IPS DF 6.9 (cell line): ENCODE data around the gene SLX4IP.
"Not testable (repeated sequence)": the region's sequence is repeated elsewhere in the genome, so short reads cannot be mapped to it uniquely, and the experiment has no call there.

ENCODE experiments used
- DNase-seq: peaks from one replicate; pipeline ENCODE4 v3.0.0-alpha.2; 2013; ENCODE audit warnings: low read depth, low spot score
- H3K27ac ChIP-seq: one replicate; pipeline ENCODE4 v1.5.1; 2013; ENCODE audit warnings: low read length, control low read depth
- H3K27me3 ChIP-seq: 2 replicates; pipeline ENCODE4 v1.6.1; 2013; ENCODE audit warnings: mild to moderate bottlenecking, low read length; ENCODE audit not compliant: control insufficient read depth, insufficient read depth
- H3K36me3 ChIP-seq: 2 replicates; pipeline ENCODE4 v1.6.1; 2013; ENCODE audit warnings: low read length; ENCODE audit not compliant: control insufficient read depth, insufficient read depth
- H3K4me1 ChIP-seq: 2 replicates; pipeline ENCODE4 v1.6.1; 2013; ENCODE audit warnings: low read length; ENCODE audit not compliant: control insufficient read depth, insufficient read depth
- H3K4me3 ChIP-seq: 2 replicates; pipeline ENCODE4 v1.5.1; 2013; ENCODE audit warnings: mild to moderate bottlenecking, low read length
- H3K9me3 ChIP-seq: 2 replicates; pipeline ENCODE4 v1.6.1; 2013; ENCODE audit warnings: low read length, inconsistent platforms; ENCODE audit not compliant: control insufficient read depth, insufficient read depth
- WGBS: extraction: QIAGEN DNeasy Blood & Tissue Kit; methylation state at CpG from one replicate; pipeline ENCODE4 v1.1.7; 2013; ENCODE audit warnings: mixed read lengths, missing lambda C conversion rate; ENCODE audit not compliant: insufficient read length, insufficient coverage; 5-methylcytosine and 5-hydroxymethylcytosine counted together

The SLX4IP gene

DNA sequence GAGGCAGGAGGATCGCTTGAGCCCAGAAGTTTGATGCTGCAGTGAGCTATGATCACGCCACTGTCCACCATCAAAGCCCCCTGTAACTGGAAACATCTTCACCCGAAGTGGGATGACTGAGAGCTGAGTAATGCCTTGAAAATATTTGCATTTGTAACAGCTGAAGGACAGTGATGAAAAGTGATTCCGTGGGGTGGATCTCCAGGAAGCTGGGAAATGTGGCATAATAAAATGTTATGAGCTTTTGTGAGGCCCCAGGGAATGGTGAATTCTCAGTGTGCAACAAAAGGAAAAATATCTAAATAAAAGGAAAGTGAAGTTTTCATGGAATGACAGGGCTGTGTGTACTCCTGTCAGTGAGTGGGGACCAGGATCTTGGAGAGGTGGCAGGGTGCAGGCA, 146.7 kb downstream of the SLX4IP start:
- H3K36me3 ChIP-seq: no peaks in the 10 kb centered on the region
- H3K27me3 ChIP-seq: no peaks in the 10 kb centered on the region
- H3K4me1 ChIP-seq: no peaks in the 10 kb centered on the region
- WGBS: no CpG with 5 or more reads among the region's 4 CpGs
- DNase-seq: no peak
- H3K4me3 ChIP-seq: no peak overlapping the region
- H3K27ac ChIP-seq: no peak overlapping the region
- H3K9me3 ChIP-seq: no peaks in the 10 kb centered on the region

DNA sequence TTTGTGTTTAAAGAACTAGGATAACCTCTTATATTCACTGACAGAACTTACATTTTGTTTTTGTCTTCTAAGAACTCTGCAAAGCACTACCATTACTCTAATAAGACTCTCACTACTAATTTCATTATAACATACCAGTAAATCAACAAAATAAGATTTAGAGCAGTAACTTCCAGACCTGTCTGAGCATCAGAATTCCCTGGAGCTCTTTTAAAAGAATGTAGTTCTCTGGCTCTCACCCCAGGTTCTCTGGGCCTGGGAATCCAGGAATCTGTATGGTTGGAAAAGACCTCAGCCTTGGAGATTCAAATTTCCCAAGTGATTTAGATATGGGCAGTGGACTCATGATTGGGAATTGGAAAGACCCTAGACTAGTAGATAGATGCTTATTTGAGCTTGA, 149.3 kb downstream of the SLX4IP start:
- H3K36me3 ChIP-seq: no peaks in the 10 kb centered on the region
- no peak for DNase-seq
- no peak overlapping the region for H3K27ac ChIP-seq
- H3K4me1 ChIP-seq: no peaks in the 10 kb centered on the region
- no peaks in the 10 kb centered on the region for H3K9me3 ChIP-seq
- H3K27me3 ChIP-seq: no peaks in the 10 kb centered on the region
- H3K4me3 ChIP-seq: no peak overlapping the region

DNA sequence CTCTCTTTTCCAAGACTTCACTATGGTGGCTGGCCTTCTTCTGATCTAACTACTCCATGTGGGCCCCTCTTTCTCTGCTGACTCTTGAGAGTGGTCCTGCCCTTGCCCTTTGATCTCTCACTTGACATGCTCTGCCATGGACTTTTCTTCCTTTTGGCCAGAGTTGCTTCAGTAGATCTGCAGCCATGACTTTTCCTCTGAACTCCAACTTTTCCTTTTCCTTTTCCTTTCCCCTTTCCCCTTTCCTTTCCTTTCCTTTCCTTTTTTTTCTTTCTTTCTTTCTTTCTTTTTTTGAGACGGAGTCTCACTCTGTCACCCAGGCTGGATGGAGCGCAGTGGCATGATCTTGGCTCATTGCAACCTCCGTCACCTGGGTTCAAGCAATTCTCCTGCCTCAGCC, 150.2 kb downstream of the SLX4IP start:
- Histone ChIP-seq H3K4me1 (no peaks in the 10 kb centered on the region), H3K27me3 (no peaks in the 10 kb centered on the region), H3K36me3 (no peaks in the 10 kb centered on the region), H3K4me3 (no peak overlapping the region), H3K9me3 (no peaks in the 10 kb centered on the region), H3K27ac (no peak overlapping the region)
- DNase-seq: no peak
- no CpG with 5 or more reads among the region's 3 CpGs for WGBS

DNA sequence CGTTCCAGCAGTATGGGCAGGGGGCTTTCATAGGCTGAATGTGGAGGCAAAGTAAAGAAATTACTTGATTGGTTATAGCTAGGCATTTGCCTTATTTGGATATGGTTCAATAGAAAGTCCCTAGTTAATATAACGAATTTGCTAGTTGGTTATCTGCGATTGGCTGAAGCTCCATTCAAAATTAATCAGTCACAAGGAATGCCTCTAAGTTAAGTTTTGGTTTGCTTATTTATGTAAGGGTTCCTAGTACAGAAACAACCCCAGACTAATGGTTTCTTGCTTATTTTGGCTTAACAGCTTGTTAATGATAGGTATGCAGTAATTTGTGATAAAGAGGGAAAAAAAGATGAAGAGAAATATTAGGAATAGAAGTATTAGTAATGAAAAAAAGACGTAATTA, 151.2 kb downstream of the SLX4IP start:
- H3K27ac ChIP-seq: no peak overlapping the region

DNA sequence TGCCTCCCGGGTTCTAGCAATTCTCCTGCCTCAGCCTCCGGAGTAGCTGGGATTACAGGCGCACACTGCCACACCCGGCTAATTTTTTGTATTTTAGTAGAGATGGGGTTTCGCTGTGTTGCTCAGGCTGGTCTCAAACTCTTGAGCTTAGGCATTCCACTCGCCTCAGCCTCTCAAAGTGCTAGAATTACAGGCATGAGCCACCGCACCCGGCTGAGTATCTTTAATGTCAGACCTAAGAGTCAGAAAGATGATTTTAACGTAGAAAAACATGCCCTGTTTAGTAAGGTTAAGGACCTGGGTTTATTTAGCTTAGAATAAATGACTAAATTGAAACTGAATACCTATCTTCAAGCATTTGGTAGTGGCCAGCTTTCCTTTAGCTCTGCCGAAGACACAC, 155.3 kb downstream of the SLX4IP start:
- H3K9me3 ChIP-seq, H3K27ac ChIP-seq, DNase-seq, H3K4me3 ChIP-seq, H3K4me1 ChIP-seq, H3K36me3 ChIP-seq, H3K27me3 ChIP-seq: not testable (repeated sequence)
- WGBS: no CpG with 5 or more reads among the region's 10 CpGs

More for the DNA sequence above, 151.2 kb downstream of the SLX4IP start:
- Histone ChIP-seq H3K9me3 (no peaks in the 10 kb centered on the region), H3K27me3 (no peaks in the 10 kb centered on the region), H3K4me1 (no peaks in the 10 kb centered on the region), H3K36me3 (no peaks in the 10 kb centered on the region), H3K4me3 (no peak overlapping the region)
- 100% methylated on average over 1 of the region's 4 CpGs for WGBS
- DNase-seq: no peak

DNA sequence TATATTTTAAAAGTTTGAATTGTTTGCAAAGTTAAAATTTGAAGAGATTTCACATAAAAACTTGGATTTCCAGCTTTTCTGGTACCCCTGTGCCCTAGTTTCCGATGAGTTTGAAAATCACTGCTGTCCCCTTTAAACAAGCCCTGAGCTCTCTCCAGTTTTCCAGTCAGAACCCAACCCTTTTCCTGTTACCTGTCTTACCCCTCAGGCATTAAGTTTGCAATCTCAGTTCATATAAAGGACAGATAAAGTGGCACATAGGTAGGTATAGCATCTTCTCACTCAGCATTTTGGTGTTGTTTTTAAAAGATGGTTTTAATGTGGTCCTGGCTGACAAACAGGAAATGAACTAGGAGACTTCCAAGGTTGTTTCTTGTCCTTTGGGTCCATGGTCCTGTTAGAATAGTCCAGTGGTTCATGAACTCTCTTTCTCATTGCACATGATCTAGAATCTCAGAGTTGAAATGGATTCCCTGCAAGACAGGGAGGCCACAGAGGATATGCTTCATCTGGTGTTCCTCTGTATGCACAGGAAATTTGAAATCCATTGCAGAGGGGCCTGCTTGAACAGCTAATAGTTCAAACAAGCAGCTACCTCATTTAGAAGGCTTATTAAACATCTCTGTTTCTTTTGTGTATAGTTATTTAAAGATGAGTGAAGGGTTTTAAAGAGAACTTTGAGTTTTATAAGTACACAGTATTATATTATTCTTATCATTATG, 156.0 kb downstream of the SLX4IP start:
- H3K27me3 ChIP-seq: no peaks in the 10 kb centered on the region
- H3K36me3 ChIP-seq: no peaks in the 10 kb centered on the region
- no peak overlapping the region for H3K27ac ChIP-seq
- no peaks in the 10 kb centered on the region for H3K4me1 ChIP-seq
- no peak for DNase-seq
- H3K9me3 ChIP-seq: no peaks in the 10 kb centered on the region
- H3K4me3 ChIP-seq: no peak overlapping the region
- WGBS: no CpG with 5 or more reads among the region's 1 CpG

DNA sequence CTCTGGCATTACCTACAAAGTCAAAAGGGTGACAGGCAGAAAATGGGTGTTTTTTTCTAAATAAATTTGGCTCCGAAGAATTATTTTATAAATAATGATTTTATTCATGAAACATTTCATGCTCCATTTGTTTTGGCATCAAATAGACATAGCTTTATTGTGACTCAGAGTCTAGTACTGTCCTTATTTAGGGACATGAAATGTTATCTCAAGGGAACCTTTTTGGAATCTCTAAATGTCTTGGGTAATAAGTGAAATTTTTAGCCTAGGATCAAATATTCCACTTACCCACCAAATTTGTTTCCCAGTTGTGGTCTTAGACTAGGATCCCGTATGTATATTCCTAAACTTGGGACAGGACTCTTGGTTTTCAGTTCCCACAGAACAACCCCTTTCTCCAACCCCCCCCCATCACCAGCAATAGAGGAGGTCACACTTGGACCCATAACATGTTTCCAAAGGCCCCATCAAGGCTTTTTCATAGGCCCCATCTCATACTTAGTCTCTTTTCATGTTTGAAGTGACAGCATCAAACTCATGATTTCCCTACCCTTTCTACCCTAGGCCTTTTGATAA, 156.9 kb downstream of the SLX4IP start:
- H3K9me3 ChIP-seq: no peaks in the 10 kb centered on the region
- H3K27ac ChIP-seq: no peak overlapping the region
- DNase-seq: no peak
- H3K27me3 ChIP-seq: no peaks in the 10 kb centered on the region
- no CpG with 5 or more reads among the region's 2 CpGs for WGBS
- no peaks in the 10 kb centered on the region for H3K4me1 ChIP-seq
- no peak overlapping the region for H3K4me3 ChIP-seq
- no peaks in the 10 kb centered on the region for H3K36me3 ChIP-seq

DNA sequence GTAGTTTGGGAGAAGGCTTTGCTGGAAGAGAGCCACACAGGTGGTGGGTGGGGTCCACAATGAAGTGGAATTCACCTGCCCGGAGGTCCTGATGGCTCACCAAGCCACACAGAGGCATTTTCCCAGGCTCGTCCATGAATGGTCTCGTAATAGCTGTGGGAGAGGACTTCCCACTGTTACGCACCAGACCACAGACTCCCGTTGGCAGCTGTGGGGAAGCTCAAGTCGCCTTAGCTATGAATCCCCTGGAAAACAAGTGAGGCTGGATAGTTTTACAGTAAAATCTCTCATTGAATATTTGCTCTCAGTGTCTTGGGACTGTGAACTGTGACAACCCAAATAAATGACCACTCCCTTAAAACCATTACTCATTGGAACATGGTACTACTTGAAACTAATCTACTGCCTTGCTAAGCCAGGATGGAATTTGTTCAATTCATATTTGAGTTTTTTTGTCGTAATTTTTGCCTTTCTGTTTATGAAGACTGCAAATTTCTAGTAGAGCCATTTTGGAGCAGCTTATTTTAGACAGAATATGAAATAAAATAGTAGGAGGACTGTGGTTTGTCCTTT, 159.3 kb downstream of the SLX4IP start:
- H3K4me1 ChIP-seq: no peaks in the 10 kb centered on the region
- no CpG with 5 or more reads among the region's 7 CpGs for WGBS

DNA sequence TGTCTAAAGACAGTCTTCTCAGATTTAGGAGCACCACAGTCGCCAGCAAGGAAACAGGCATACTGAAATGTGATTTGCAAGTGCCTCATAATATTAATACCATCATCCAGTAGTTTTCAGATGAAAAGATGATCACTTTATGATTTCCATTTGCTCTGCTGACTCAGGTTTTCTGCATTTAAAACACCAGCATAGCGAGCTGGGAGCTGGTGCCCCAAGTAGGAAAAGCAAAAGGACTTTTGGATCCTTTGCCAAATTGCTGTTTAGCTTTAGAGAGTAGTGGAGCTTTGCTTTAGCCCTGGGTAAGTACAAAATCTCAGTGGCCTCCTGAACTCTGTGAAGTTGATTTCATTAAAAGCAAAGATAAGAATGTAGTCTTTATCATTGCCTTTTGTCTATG, 160.2 kb downstream of the SLX4IP start:
- Histone ChIP-seq H3K4me1 (no peaks in the 10 kb centered on the region), H3K27me3 (no peaks in the 10 kb centered on the region), H3K36me3 (no peaks in the 10 kb centered on the region), H3K4me3 (no peak overlapping the region), H3K9me3 (no peaks in the 10 kb centered on the region), H3K27ac (no peak overlapping the region)
- WGBS: no CpG with 5 or more reads among the region's 2 CpGs
- DNase-seq: no peak

More for the DNA sequence above, 159.3 kb downstream of the SLX4IP start:
- no peak overlapping the region for H3K27ac ChIP-seq
- no peaks in the 10 kb centered on the region for H3K36me3 ChIP-seq
- no peaks in the 10 kb centered on the region for H3K27me3 ChIP-seq
- H3K9me3 ChIP-seq: no peaks in the 10 kb centered on the region
- no peak overlapping the region for H3K4me3 ChIP-seq
- no peak for DNase-seq

DNA sequence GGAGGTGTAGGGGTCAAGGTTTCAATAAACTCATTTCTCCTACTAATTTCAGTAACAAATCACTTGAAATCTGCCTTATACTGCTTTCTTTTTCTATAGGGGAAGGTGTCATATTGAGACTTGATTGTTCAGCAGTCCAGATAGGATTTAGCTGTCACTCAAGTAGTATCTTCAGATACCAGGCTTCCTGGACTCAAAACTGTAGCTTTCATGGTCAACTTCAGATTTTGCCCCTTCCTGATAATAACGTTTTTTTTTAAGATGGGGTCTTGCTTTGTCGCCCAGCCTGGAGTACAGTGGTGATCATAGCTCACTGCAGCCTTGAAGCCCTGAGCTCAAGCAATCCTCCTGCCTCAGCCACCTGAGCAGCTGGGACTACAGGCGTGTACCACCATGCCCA, 160.9 kb downstream of the SLX4IP start:
- no peaks in the 10 kb centered on the region for H3K36me3 ChIP-seq
- no peaks in the 10 kb centered on the region for H3K9me3 ChIP-seq
- no CpG with 5 or more reads among the region's 3 CpGs for WGBS
- H3K27ac ChIP-seq: no peak overlapping the region
- no peaks in the 10 kb centered on the region for H3K27me3 ChIP-seq
- H3K4me3 ChIP-seq: no peak overlapping the region
- DNase-seq: no peak
- H3K4me1 ChIP-seq: no peaks in the 10 kb centered on the region

DNA sequence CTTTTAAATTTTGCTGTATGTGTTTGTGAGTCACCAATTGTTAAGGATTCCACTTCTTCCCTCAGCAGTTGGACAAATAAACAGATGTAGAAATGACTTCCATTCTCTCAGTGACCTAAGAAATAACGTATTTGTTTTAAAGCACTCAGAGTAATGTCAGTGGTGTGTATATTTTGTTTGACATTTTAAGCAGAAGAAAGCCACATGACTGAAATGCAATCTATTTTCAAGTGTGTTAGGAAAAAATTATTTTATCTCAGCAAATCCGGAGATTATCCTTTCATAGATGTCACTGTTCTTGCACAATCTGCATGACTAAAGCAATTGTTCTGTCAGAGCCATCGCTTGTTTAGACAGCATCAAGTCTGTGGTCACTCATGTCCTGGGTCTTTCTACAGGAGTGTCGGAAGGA, 161.6 kb downstream of the SLX4IP start:
- no CpG with 5 or more reads among the region's 4 CpGs for WGBS
- no peak overlapping the region for H3K27ac ChIP-seq

More for the DNA sequence above, 161.6 kb downstream of the SLX4IP start:
- no peaks in the 10 kb centered on the region for H3K36me3 ChIP-seq
- no peak overlapping the region for H3K4me3 ChIP-seq
- no peaks in the 10 kb centered on the region for H3K9me3 ChIP-seq
- no peak for DNase-seq
- no peaks in the 10 kb centered on the region for H3K27me3 ChIP-seq
- no peaks in the 10 kb centered on the region for H3K4me1 ChIP-seq
